ENCODE results near the gene TRIM71.

GRCh38 chr3:32836601-32837000, 18.8 kb downstream of the TRIM71 start:
- no peak for TF ChIP-seq POLR2A (IDR thresholded peaks at IDR 0.05)
- TF ChIP-seq, protein P1, sequence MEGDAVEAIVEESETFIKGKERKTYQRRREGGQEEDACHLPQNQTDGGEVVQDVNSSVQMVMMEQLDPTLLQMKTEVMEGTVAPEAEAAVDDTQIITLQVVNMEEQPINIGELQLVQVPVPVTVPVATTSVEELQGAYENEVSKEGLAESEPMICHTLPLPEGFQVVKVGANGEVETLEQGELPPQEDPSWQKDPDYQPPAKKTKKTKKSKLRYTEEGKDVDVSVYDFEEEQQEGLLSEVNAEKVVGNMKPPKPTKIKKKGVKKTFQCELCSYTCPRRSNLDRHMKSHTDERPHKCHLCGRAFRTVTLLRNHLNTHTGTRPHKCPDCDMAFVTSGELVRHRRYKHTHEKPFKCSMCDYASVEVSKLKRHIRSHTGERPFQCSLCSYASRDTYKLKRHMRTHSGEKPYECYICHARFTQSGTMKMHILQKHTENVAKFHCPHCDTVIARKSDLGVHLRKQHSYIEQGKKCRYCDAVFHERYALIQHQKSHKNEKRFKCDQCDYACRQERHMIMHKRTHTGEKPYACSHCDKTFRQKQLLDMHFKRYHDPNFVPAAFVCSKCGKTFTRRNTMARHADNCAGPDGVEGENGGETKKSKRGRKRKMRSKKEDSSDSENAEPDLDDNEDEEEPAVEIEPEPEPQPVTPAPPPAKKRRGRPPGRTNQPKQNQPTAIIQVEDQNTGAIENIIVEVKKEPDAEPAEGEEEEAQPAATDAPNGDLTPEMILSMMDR (IDR thresholded peaks at IDR 0.05), result no peak
